ENCODE results near the gene FAM110A.

DNA sequence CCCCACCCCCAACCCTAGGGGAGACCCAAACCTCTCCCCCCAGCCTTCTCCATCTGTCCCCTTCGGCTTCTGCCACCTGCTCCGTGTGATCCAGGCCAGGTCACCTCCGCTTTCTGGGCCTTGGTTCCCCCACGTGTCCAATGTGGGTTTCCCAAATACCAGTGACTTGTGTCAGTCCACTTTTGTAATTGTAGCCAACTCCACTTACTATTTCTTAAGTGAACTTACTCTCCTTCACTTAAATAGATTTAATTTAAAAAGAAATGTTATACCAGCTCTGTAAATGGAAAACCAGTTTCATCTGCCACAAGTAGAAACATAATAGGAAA, 10.0 kb upstream of the FAM110A start:
- TF ChIP-seq, protein P1, sequence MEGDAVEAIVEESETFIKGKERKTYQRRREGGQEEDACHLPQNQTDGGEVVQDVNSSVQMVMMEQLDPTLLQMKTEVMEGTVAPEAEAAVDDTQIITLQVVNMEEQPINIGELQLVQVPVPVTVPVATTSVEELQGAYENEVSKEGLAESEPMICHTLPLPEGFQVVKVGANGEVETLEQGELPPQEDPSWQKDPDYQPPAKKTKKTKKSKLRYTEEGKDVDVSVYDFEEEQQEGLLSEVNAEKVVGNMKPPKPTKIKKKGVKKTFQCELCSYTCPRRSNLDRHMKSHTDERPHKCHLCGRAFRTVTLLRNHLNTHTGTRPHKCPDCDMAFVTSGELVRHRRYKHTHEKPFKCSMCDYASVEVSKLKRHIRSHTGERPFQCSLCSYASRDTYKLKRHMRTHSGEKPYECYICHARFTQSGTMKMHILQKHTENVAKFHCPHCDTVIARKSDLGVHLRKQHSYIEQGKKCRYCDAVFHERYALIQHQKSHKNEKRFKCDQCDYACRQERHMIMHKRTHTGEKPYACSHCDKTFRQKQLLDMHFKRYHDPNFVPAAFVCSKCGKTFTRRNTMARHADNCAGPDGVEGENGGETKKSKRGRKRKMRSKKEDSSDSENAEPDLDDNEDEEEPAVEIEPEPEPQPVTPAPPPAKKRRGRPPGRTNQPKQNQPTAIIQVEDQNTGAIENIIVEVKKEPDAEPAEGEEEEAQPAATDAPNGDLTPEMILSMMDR (IDR thresholded peaks at IDR 0.05): no peak
- TF ChIP-seq EZH2 (IDR thresholded peaks at IDR 0.05; ENCODE audit: borderline replicate concordance, insufficient read depth, low read depth, low read length, poor library complexity, severe bottlenecking): no peak

Data from B cell (primary cell).